Neural crest cell (in vitro differentiated cells): ENCODE results near the gene FTSJ3. TPM values are rescaled to one million over a fixed set of nuclear protein-coding genes. Genes with fewer than 3 reads are reported as not detected.

Source experiments
- DNase-seq: peaks from one replicate; pipeline ENCODE4 v3.0.0; 2021; ENCODE audit warnings: low read depth, mixed read lengths, low spot score
- H3K27ac Mint-ChIP-seq: one replicate; pipeline ENCODE4 v1.8.0; 2021; ENCODE audit warnings: mild to moderate bottlenecking, mixed read lengths; ENCODE audit not compliant: unreplicated experiment
- H3K27me3 Mint-ChIP-seq: 2 replicates; pipeline ENCODE4 v1.8.0; 2021; ENCODE audit warnings: low read depth, mild to moderate bottlenecking, mixed read lengths
- H3K36me3 Mint-ChIP-seq: 2 replicates; pipeline ENCODE4 v1.8.0; 2021; ENCODE audit warnings: low read depth, mild to moderate bottlenecking, mixed read lengths
- H3K4me1 Mint-ChIP-seq: 2 replicates; pipeline ENCODE4 v1.8.0; 2021; ENCODE audit warnings: mixed read lengths
- H3K4me3 Mint-ChIP-seq: one replicate; pipeline ENCODE4 v1.8.0; 2021; ENCODE audit warnings: mild to moderate bottlenecking, mixed read lengths
- H3K9me3 Mint-ChIP-seq: 2 replicates; pipeline ENCODE4 v1.8.0; 2021; ENCODE audit warnings: mixed read lengths
- total RNA-seq: library from RNA; stranded (reverse); gene quantifications from 2 replicates; pipeline ENCODE4 v1.2.1, GENCODE V29; 2021
- TF ChIP-seq, protein P1 (sequence below): fragments of 200-600 bp; sonication (generic); conservative IDR thresholded peaks from 2 replicates; pipeline ENCODE4 v1.5.0; 2021; ENCODE audit warnings: antibody characterized with exemption, mild to moderate bottlenecking

FTSJ3 gene
- total RNA-seq, 1 donor from 2014 or later: 57.4 TPM

DNA sequence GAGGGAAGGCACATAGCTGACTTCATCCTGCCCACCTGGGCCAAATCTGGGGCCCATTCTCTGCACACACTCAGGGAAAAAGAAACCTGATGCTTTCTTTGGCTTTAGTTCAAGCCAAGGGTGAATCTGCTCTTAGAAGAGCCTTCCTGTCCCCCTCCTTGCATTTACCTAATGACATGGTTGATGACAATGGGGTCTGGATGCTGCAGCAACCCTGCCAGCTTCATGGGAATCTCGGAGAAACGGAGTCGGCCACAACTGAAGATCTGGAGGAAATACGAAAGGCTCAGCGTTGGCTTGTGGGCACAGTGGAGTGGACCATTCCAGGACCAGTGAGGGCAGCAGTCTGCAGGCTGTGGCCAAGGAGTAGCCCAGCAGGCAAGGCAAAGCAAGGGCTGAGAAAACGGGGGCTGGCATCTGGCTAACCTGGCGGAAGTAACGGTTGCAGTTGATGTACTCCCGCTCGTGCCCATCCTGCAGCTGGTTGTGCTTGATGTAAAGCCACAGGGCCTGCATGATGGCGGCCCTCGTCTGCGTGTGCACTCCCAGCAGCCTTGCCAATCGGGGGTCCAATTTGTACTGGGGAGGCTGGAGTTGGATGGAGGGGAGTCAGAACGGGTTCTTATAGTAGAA is 6.4 kb upstream of the FTSJ3 start:
- H3K27me3 Mint-ChIP-seq: no peaks in the 10 kb centered on the region
- TF ChIP-seq, protein P1, sequence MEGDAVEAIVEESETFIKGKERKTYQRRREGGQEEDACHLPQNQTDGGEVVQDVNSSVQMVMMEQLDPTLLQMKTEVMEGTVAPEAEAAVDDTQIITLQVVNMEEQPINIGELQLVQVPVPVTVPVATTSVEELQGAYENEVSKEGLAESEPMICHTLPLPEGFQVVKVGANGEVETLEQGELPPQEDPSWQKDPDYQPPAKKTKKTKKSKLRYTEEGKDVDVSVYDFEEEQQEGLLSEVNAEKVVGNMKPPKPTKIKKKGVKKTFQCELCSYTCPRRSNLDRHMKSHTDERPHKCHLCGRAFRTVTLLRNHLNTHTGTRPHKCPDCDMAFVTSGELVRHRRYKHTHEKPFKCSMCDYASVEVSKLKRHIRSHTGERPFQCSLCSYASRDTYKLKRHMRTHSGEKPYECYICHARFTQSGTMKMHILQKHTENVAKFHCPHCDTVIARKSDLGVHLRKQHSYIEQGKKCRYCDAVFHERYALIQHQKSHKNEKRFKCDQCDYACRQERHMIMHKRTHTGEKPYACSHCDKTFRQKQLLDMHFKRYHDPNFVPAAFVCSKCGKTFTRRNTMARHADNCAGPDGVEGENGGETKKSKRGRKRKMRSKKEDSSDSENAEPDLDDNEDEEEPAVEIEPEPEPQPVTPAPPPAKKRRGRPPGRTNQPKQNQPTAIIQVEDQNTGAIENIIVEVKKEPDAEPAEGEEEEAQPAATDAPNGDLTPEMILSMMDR: no peak
- peaks cover 16% of the 10 kb centered on the region for H3K4me1 Mint-ChIP-seq
- no peak for DNase-seq
- peak overlapping the region; percentile 61 for H3K4me3 Mint-ChIP-seq
- no peaks in the 10 kb centered on the region for H3K9me3 Mint-ChIP-seq
- peaks cover 19% of the 10 kb centered on the region for H3K36me3 Mint-ChIP-seq
- H3K27ac Mint-ChIP-seq: no peak overlapping the region

DNA sequence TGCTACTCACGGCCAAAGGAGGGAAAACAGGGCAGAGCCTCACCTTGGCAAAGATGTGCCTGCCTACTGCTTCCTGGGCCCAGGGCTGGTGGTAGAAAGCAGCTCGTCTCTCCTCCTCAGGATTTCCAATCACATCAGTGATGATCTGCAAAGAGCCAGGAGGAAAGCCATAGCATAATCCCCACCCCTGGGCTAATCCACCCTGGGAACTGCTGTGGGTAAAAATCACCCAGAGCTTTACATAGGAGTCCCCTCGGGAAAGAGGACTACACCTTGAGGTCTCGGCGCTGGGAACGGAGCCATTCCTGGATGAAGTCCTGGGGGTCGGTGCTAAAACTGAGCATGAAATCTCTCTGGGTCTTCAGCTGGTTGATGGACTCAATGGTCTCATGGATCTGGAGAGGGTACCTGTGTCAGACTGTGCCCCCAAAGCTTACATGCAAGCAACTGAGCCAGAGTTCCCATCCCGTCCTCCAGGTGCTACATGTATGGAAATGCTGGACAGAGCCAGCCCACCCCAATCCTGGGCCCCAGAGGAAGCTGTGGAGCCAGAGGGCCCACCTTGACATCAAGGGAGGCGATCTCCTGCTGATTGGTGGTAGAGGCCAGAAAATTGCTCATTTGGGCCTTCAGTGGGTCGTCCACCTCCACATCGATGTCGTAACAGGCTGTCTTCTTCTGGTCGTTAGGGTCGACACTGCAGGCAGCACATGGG is 5.7 kb upstream of the FTSJ3 start:
- no peak overlapping the region for H3K27ac Mint-ChIP-seq
- TF ChIP-seq, protein P1: no peak
- H3K4me1 Mint-ChIP-seq: peaks cover 18% of the 10 kb centered on the region
- no peaks in the 10 kb centered on the region for H3K9me3 Mint-ChIP-seq
- DNase-seq: no peak
- no peaks in the 10 kb centered on the region for H3K27me3 Mint-ChIP-seq
- H3K4me3 Mint-ChIP-seq: peak overlapping the region; percentile 61
- peaks cover 19% of the 10 kb centered on the region for H3K36me3 Mint-ChIP-seq

DNA sequence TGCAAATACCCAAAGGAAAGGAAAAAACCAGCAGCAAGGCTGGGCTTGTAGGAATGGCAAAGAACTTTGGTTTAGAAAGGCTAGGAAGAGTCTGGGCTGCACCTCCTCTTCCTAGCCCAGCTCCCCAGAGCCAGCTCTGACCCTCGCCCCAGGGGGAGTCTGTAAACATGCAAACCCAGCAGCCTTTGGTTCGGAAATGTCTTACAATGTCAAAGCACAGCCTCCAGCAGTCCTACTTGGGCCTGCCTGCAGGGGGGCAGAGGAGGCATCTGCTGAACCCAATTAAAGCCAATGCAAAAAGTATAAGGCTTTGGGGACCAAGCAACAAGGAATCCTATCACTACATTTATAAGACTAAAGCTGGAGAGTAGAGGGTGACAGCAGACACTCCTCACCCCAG is 5.0 kb upstream of the FTSJ3 start:
- Mint-ChIP-seq H3K36me3 (peaks cover 19% of the 10 kb centered on the region), H3K27ac (no peak overlapping the region), H3K4me1 (peaks cover 23% of the 10 kb centered on the region), H3K27me3 (no peaks in the 10 kb centered on the region), H3K4me3 (peak overlapping the region; percentile 73), H3K9me3 (no peaks in the 10 kb centered on the region)
- no peak for DNase-seq
- TF ChIP-seq, protein P1: no peak

DNA sequence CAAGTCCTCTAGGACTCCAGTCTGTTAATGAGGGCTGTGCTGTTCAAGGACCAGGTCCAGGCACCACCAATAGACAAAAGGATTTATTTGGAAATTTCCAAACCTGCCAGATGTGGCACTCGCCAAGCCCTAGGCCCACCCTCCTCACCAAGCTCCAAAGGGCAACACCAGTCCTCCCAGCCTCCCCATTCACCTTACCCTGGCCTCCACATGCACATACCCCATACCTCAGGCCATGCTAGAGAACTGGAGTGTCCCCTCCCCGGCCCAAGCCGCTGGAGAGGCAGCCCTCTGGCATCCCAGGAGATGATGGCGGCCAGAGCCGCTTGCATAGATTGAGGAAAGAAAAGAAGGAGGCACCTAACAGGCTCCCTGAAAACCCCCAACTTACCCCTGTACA is 4.6 kb upstream of the FTSJ3 start:
- DNase-seq: no peak
- Mint-ChIP-seq H3K9me3 (no peaks in the 10 kb centered on the region), H3K27ac (no peak overlapping the region), H3K27me3 (peaks cover 3% of the 10 kb centered on the region), H3K4me1 (peaks cover 24% of the 10 kb centered on the region), H3K36me3 (peaks cover 19% of the 10 kb centered on the region), H3K4me3 (peak overlapping the region; percentile 73)
- TF ChIP-seq, protein P1: no peak

DNA sequence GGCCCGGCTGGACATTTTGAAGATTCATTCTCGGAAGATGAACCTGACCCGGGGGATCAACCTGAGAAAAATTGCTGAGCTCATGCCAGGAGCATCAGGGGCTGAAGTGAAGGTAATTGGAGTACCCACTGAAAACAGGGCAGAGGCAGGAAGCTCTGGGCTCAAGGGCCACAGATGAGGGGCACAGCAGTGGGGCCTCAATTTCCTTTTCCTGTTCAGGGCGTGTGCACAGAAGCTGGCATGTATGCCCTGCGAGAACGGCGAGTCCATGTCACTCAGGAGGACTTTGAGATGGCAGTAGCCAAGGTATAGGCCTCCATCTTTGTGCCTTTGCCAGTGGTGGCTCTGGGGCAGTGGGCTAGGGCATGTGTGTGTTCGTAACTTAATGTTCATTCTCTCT is 4.0 kb upstream of the FTSJ3 start:
- peak overlapping the region; percentile 50 for H3K27ac Mint-ChIP-seq
- DNase-seq: no peak
- peaks cover 3% of the 10 kb centered on the region for H3K27me3 Mint-ChIP-seq
- peak overlapping the region; percentile 75 for H3K4me3 Mint-ChIP-seq
- H3K36me3 Mint-ChIP-seq: peaks cover 21% of the 10 kb centered on the region
- H3K4me1 Mint-ChIP-seq: peaks cover 30% of the 10 kb centered on the region
- no peaks in the 10 kb centered on the region for H3K9me3 Mint-ChIP-seq
- TF ChIP-seq, protein P1: no peak
